Keratinocyte (primary cell): ENCODE data around the gene SMIM28. TPM values are rescaled to one million over a fixed set of nuclear protein-coding genes. Genes with fewer than 3 reads are reported as not detected.

Experiments
- DNase-seq: peaks from one replicate; pipeline ENCODE4 v3.0.0-alpha.2; 2011; ENCODE audit warnings: low read depth, missing footprints, low spot score
- FAIRE-seq: peaks from 2 replicates; lab custom pipeline; 2011; peaks lifted over from hg19 to GRCh38; lab: Jason Lieb, UNC
- H2AFZ ChIP-seq: 2 replicates; pipeline ENCODE4 v1.6.0; 2012; ENCODE audit warnings: low read length, control low read depth, inconsistent platforms; ENCODE audit not compliant: control insufficient read depth
- H3K27ac ChIP-seq: 2 replicates; pipeline ENCODE4 v1.5.1; 2011; ENCODE audit warnings: low read length; ENCODE audit not compliant: control insufficient read depth, insufficient read depth
- H3K27me3 ChIP-seq: 3 replicates; pipeline ENCODE4 v1.6.0; 2011; ENCODE audit warnings: low read length; ENCODE audit not compliant: control insufficient read depth, insufficient read depth; ENCODE audit errors: extremely low read depth
- H3K36me3 ChIP-seq, 2 experiments: 2 replicates in 1 of 2; 3 replicates in 1 of 2; pipeline ENCODE4 v1.5.1; 2011; ENCODE audit warnings: low read length in 2 of 2, mild to moderate bottlenecking in 1 of 2; ENCODE audit not compliant: control insufficient read depth in 2 of 2, insufficient read depth in 2 of 2; ENCODE audit errors: extremely low read depth in 1 of 2
- H3K4me1 ChIP-seq: 3 replicates; pipeline ENCODE4 v1.5.1; 2011; ENCODE audit warnings: low read length; ENCODE audit not compliant: control insufficient read depth, insufficient read depth; ENCODE audit errors: extremely low read depth
- H3K4me2 ChIP-seq: 3 replicates; pipeline ENCODE4 v1.6.0; 2011; ENCODE audit warnings: low read depth, low read length; ENCODE audit not compliant: control insufficient read depth, insufficient read depth; ENCODE audit errors: extremely low read depth
- H3K4me3 ChIP-seq, 3 experiments: fragments of 200-600 bp in 1 of 3; sonication (generic) in 1 of 3; 2 replicates in 2 of 3; 3 replicates in 1 of 3; pipeline ENCODE4 v1.5.1; 2011 to 2016; ENCODE audit warnings: low read length in 3 of 3, mild to moderate bottlenecking in 3 of 3, control low read depth in 2 of 3, inconsistent platforms in 1 of 3, low read depth in 1 of 3, mixed read lengths in 1 of 3, mixed run types in 1 of 3, moderate library complexity in 1 of 3; ENCODE audit not compliant: control insufficient read depth in 2 of 3, insufficient read depth in 2 of 3; ENCODE audit errors: extremely low read depth in 1 of 3
- H3K79me2 ChIP-seq: 2 replicates; pipeline ENCODE4 v1.6.0; 2012; ENCODE audit warnings: low read length; ENCODE audit not compliant: control insufficient read depth, insufficient read depth
- H3K9ac ChIP-seq: 3 replicates; pipeline ENCODE4 v1.6.0; 2011; ENCODE audit warnings: low read length; ENCODE audit not compliant: control insufficient read depth, insufficient read depth; ENCODE audit errors: extremely low read depth
- H3K9me1 ChIP-seq: 3 replicates; pipeline ENCODE4 v1.6.0; 2011; ENCODE audit warnings: low read length; ENCODE audit not compliant: control insufficient read depth, insufficient read depth; ENCODE audit errors: extremely low read depth
- H3K9me3 ChIP-seq: 2 replicates; pipeline ENCODE4 v1.5.1; 2012; ENCODE audit warnings: low read depth, low read length; ENCODE audit not compliant: control insufficient read depth
- H4K20me1 ChIP-seq: 3 replicates; pipeline ENCODE4 v1.6.0; 2011; ENCODE audit warnings: low read length; ENCODE audit not compliant: control insufficient read depth, insufficient read depth; ENCODE audit errors: extremely low read depth
- CTCF ChIP-seq, 3 experiments: IDR thresholded peaks in 1 of 3; conservative IDR thresholded peaks in 1 of 3; optimal IDR thresholded peaks in 1 of 3; 2 replicates in 2 of 3; 3 replicates in 1 of 3; pipeline versions ENCODE3 to v1.5.1; 2011; ENCODE audit warnings: low read length in 3 of 3, mild to moderate bottlenecking in 3 of 3, moderate library complexity in 2 of 3, control low read depth in 1 of 3, inconsistent platforms in 1 of 3; ENCODE audit not compliant: insufficient read depth in 2 of 3; ENCODE audit errors: extremely low read depth in 1 of 3
- EZH2 ChIP-seq: IDR thresholded peaks from one replicate; pipeline ENCODE4 v1.6.1; 2012; ENCODE audit warnings: inconsistent platforms, mild to moderate bottlenecking, low read length, moderate library complexity
- dilution Hi-C: fragments of 300-500 bp; cut with MboI; formaldehyde crosslinking; loops from one replicate; pipeline ENCODE4 v1.7.0; 2020; ENCODE audit warnings: low sequenced_read_pairs; ENCODE audit not compliant: extremely low pct_ligation_motif_present
- polyA plus RNA-seq, 5 experiments: library from polyadenylated mRNA; depleted of rRNA in 3 of 5; stranded (reverse) in 3 of 5; stranded (forward) in 1 of 5; unstranded in 1 of 5; fragments of >200 nt; gene quantifications; 1 replicate in 1 of 5; 2 replicates in 3 of 5; 3 replicates in 1 of 5; pipeline versions ENCODE4 v1.2.1 to v1.2.3, GENCODE V29; 2011 to 2012; ENCODE audit warnings: missing spikeins in 2 of 5, low read depth in 1 of 5, low replicate concordance in 1 of 5

The SMIM28 gene
- polyA plus RNA-seq, 1 donor (not counting 4 experiments of a cell fraction or from before 2014, with no cell fraction given) = not detected

DNA sequence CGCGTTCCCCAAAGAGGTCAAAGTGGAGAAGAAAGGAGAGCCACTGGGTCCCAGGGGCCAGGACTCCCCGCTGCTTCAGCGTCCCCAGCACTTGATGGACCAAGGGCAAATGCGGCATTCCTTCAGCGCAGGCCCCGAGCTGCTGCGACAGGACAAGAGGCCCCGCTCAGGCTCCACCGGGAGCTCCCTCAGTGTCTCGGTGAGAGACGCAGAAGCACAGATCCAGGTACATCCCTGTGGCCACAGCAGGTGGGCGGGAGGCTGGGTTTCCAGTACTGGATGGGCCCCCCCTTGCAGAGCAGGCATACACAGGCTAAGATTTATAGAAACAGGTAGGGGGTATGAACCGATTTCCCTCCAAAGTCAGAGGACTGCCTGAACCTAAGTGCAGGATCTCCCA lies 42.7 kb upstream of the SMIM28 start:
- Histone ChIP-seq H3K27ac (no peak overlapping the region), H3K4me3 (no peak overlapping the region), H2AFZ (no peak overlapping the region), H3K9me1 (no peaks in the 10 kb centered on the region), H3K9ac (no peak overlapping the region), H4K20me1 (no peaks in the 10 kb centered on the region), H3K79me2 (no peaks in the 10 kb centered on the region), H3K36me3 (no peaks in the 10 kb centered on the region), H3K4me2 (no peak overlapping the region), H3K27me3 (peaks cover 5% of the 10 kb centered on the region), H3K4me1 (no peaks in the 10 kb centered on the region), H3K9me3 (no peaks in the 10 kb centered on the region)
- DNase-seq (no peak), FAIRE-seq (no peak)
- TF ChIP-seq EZH2 (no peak), CTCF (optimal IDR thresholded peaks at IDR 0.05 in 1 of 3, IDR thresholded peaks at IDR 0.05 in 1 of 3, conservative IDR thresholded peaks at IDR 0.05 in 1 of 3; ENCODE audit: extremely low read depth in 1 of 3, insufficient read depth in 2 of 3, low read length in 3 of 3) (no peak)
- dilution Hi-C loops = no loop called here

GRCh38 chr6:138336221-138336620 lies 41.5 kb upstream of the SMIM28 start:
- TF ChIP-seq CTCF (optimal IDR thresholded peaks at IDR 0.05 in 1 of 3, IDR thresholded peaks at IDR 0.05 in 1 of 3, conservative IDR thresholded peaks at IDR 0.05 in 1 of 3; ENCODE audit: extremely low read depth in 1 of 3, insufficient read depth in 2 of 3, low read length in 3 of 3) (no peak), EZH2 (no peak)
- H2AFZ ChIP-seq = no peak overlapping the region
- no peak overlapping the region for H3K4me3 ChIP-seq
- no peaks in the 10 kb centered on the region for H3K9me3 ChIP-seq
- no peak overlapping the region for H3K9ac ChIP-seq
- no peaks in the 10 kb centered on the region for H3K4me1 ChIP-seq
- dilution Hi-C loops = no loop called here
- no peaks in the 10 kb centered on the region for H3K79me2 ChIP-seq
- FAIRE-seq (no peak), DNase-seq (no peak)
- H4K20me1 ChIP-seq = no peaks in the 10 kb centered on the region
- H3K27ac ChIP-seq = no peak overlapping the region
- H3K4me2 ChIP-seq = no peak overlapping the region
- peaks cover 5% of the 10 kb centered on the region for H3K27me3 ChIP-seq
- H3K36me3 ChIP-seq = no peaks in the 10 kb centered on the region
- no peaks in the 10 kb centered on the region for H3K9me1 ChIP-seq
